IPS-15b (cell line): ENCODE measurements around the gene MARCHF4.
"Not testable (repeated sequence)": the region's sequence is repeated elsewhere in the genome, so short reads cannot be mapped to it uniquely, and the experiment has no call there.

Source experiments
- H3K27me3 ChIP-seq: one replicate; pipeline ENCODE4 v1.6.1; 2013; ENCODE audit warnings: low read length; ENCODE audit not compliant: control insufficient read depth, insufficient read depth
- H3K36me3 ChIP-seq: one replicate; pipeline ENCODE4 v1.6.1; 2013; ENCODE audit warnings: low read length; ENCODE audit not compliant: control insufficient read depth, insufficient read depth
- H3K4me1 ChIP-seq: one replicate; pipeline ENCODE4 v1.6.1; 2013; ENCODE audit warnings: mild to moderate bottlenecking, low read length; ENCODE audit not compliant: control insufficient read depth, insufficient read depth
- H3K4me3 ChIP-seq: one replicate; pipeline ENCODE4 v1.5.1; 2013; ENCODE audit warnings: low read depth, low read length
- H3K9ac ChIP-seq: one replicate; pipeline ENCODE4 v1.6.1; 2013; ENCODE audit warnings: low read depth, mild to moderate bottlenecking, low read length
- H3K9me3 ChIP-seq: one replicate; pipeline ENCODE4 v1.6.1; 2013; ENCODE audit warnings: mild to moderate bottlenecking, low read length; ENCODE audit not compliant: control insufficient read depth, insufficient read depth

MARCHF4 gene

GRCh38 chr2:216387262-216387661 is 15.0 kb upstream of the MARCHF4 start:
- Histone ChIP-seq H3K4me1 (peaks cover 3% of the 10 kb centered on the region), H3K27me3 (no peaks in the 10 kb centered on the region), H3K9ac (no peak overlapping the region), H3K4me3 (no peak overlapping the region), H3K9me3 (no peaks in the 10 kb centered on the region), H3K36me3 (no peaks in the 10 kb centered on the region)

GRCh38 chr2:216385478-216385877 is 13.2 kb upstream of the MARCHF4 start:
- Histone ChIP-seq H3K9ac (no peak overlapping the region), H3K36me3 (no peaks in the 10 kb centered on the region), H3K9me3 (no peaks in the 10 kb centered on the region), H3K4me1 (peaks cover 3% of the 10 kb centered on the region), H3K27me3 (no peaks in the 10 kb centered on the region), H3K4me3 (no peak overlapping the region)

- not testable (repeated sequence) for H3K4me3 ChIP-seq, H3K4me1 ChIP-seq, H3K36me3 ChIP-seq, H3K9ac ChIP-seq, H3K27me3 ChIP-seq, H3K9me3 ChIP-seq
These were observed 12.1 kb upstream of the MARCHF4 start for GRCh38 chr2:216384409-216384808.

- H3K4me3 ChIP-seq, result no peak overlapping the region
- H3K27me3 ChIP-seq, result peaks cover 3% of the 10 kb centered on the region
- H3K36me3 ChIP-seq, result no peaks in the 10 kb centered on the region
- no peaks in the 10 kb centered on the region for H3K9me3 ChIP-seq
- H3K4me1 ChIP-seq, result no peaks in the 10 kb centered on the region
- H3K9ac ChIP-seq, result no peak overlapping the region
These were observed 7.7 kb upstream of the MARCHF4 start for GRCh38 chr2:216379977-216380376.

- Histone ChIP-seq H3K9me3 (no peaks in the 10 kb centered on the region), H3K36me3 (no peaks in the 10 kb centered on the region), H3K9ac (no peak overlapping the region), H3K4me1 (peaks cover 3% of the 10 kb centered on the region), H3K4me3 (no peak overlapping the region), H3K27me3 (peaks cover 28% of the 10 kb centered on the region)
These were observed 3.0 kb upstream of the MARCHF4 start for GRCh38 chr2:216375286-216375685.

- Histone ChIP-seq H3K36me3 (no peaks in the 10 kb centered on the region), H3K9me3 (no peaks in the 10 kb centered on the region), H3K4me1 (peaks cover 4% of the 10 kb centered on the region), H3K4me3 (no peak overlapping the region), H3K27me3 (peaks cover 40% of the 10 kb centered on the region), H3K9ac (no peak overlapping the region)
These were observed 1.6 kb upstream of the MARCHF4 start for GRCh38 chr2:216373896-216374295.

GRCh38 chr2:216372761-216373291 is 543 bp upstream of the MARCHF4 start:
- Histone ChIP-seq H3K27me3 (peaks cover 49% of the 10 kb centered on the region), H3K36me3 (no peaks in the 10 kb centered on the region), H3K9ac (no peak overlapping the region)

GRCh38 chr2:216370961-216371712 is 1.1 kb downstream of the MARCHF4 start:
- H3K27me3 ChIP-seq, result peaks cover 52% of the 10 kb centered on the region
- H3K9ac ChIP-seq, result no peak overlapping the region
- H3K4me1 ChIP-seq, result peaks cover 4% of the 10 kb centered on the region
- no peaks in the 10 kb centered on the region for H3K9me3 ChIP-seq
- no peaks in the 10 kb centered on the region for H3K36me3 ChIP-seq
- peak overlapping the region; percentile 69 for H3K4me3 ChIP-seq

More at GRCh38 chr2:216372761-216373291, 543 bp upstream of the MARCHF4 start:
- H3K4me3 ChIP-seq, result peak overlapping the region; percentile 69
- H3K9me3 ChIP-seq, result no peaks in the 10 kb centered on the region
- peaks cover 4% of the 10 kb centered on the region for H3K4me1 ChIP-seq

- Histone ChIP-seq H3K9me3 (no peaks in the 10 kb centered on the region), H3K36me3 (no peaks in the 10 kb centered on the region), H3K4me1 (peaks cover 4% of the 10 kb centered on the region), H3K9ac (no peak overlapping the region), H3K4me3 (no peak overlapping the region), H3K27me3 (peaks cover 49% of the 10 kb centered on the region)
These were observed 2.5 kb downstream of the MARCHF4 start for GRCh38 chr2:216369821-216370220.

- Histone ChIP-seq H3K27me3 (peaks cover 30% of the 10 kb centered on the region), H3K36me3 (no peaks in the 10 kb centered on the region), H3K4me3 (no peak overlapping the region)
These were observed 5.4 kb downstream of the MARCHF4 start for GRCh38 chr2:216366777-216367471.

GRCh38 chr2:216365518-216365917 is 6.8 kb downstream of the MARCHF4 start:
- Histone ChIP-seq H3K4me3 (no peak overlapping the region), H3K36me3 (no peaks in the 10 kb centered on the region), H3K4me1 (peaks cover 4% of the 10 kb centered on the region), H3K9me3 (no peaks in the 10 kb centered on the region), H3K27me3 (peaks cover 27% of the 10 kb centered on the region), H3K9ac (no peak overlapping the region)

More at GRCh38 chr2:216366777-216367471, 5.4 kb downstream of the MARCHF4 start:
- Histone ChIP-seq H3K4me1 (peaks cover 4% of the 10 kb centered on the region), H3K9me3 (no peaks in the 10 kb centered on the region), H3K9ac (no peak overlapping the region)

GRCh38 chr2:216363221-216363620 is 9.1 kb downstream of the MARCHF4 start:
- Histone ChIP-seq H3K27me3 (peaks cover 8% of the 10 kb centered on the region), H3K36me3 (no peaks in the 10 kb centered on the region), H3K9ac (no peak overlapping the region), H3K9me3 (no peaks in the 10 kb centered on the region), H3K4me3 (no peak overlapping the region), H3K4me1 (no peaks in the 10 kb centered on the region)
